ENCODE measurements around the gene CFL2. TPM values are rescaled to one million over a fixed set of nuclear protein-coding genes. Genes with fewer than 3 reads are reported as not detected.

Gene CFL2
- total RNA-seq, 1 experiment from 2014 or later, result 20.1 TPM

DNA sequence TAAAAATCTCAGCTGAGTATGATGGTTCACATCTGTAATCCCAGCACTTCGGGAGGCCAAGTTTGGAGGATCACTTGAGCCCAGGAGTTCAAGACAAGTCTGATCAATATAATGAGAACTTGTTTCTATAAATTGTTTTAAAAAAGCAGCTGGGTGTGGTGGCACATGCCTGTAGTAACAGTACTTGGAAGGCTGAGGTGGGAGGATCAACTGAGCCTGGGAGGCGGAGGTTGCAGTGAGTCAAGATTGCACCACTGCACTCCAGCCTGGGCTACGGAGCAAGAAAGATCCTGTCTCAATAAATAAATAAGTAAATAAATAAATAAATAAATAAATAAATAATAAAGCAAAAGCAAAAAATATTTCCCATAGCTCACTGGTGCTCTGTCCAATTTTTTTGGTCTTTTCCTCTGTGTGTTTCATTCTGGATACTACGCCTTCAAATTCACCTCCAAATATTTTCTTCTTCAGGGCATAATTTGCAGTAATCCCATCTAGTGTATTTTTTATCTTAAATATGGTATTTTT lies 51.8 kb downstream of the CFL2 start (continued):
- TF ChIP-seq, protein P1, sequence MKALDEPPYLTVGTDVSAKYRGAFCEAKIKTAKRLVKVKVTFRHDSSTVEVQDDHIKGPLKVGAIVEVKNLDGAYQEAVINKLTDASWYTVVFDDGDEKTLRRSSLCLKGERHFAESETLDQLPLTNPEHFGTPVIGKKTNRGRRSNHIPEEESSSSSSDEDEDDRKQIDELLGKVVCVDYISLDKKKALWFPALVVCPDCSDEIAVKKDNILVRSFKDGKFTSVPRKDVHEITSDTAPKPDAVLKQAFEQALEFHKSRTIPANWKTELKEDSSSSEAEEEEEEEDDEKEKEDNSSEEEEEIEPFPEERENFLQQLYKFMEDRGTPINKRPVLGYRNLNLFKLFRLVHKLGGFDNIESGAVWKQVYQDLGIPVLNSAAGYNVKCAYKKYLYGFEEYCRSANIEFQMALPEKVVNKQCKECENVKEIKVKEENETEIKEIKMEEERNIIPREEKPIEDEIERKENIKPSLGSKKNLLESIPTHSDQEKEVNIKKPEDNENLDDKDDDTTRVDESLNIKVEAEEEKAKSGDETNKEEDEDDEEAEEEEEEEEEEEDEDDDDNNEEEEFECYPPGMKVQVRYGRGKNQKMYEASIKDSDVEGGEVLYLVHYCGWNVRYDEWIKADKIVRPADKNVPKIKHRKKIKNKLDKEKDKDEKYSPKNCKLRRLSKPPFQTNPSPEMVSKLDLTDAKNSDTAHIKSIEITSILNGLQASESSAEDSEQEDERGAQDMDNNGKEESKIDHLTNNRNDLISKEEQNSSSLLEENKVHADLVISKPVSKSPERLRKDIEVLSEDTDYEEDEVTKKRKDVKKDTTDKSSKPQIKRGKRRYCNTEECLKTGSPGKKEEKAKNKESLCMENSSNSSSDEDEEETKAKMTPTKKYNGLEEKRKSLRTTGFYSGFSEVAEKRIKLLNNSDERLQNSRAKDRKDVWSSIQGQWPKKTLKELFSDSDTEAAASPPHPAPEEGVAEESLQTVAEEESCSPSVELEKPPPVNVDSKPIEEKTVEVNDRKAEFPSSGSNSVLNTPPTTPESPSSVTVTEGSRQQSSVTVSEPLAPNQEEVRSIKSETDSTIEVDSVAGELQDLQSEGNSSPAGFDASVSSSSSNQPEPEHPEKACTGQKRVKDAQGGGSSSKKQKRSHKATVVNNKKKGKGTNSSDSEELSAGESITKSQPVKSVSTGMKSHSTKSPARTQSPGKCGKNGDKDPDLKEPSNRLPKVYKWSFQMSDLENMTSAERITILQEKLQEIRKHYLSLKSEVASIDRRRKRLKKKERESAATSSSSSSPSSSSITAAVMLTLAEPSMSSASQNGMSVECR (CRISPR knock-in tag; IDR thresholded peaks at IDR 0.05; ENCODE audit: borderline replicate concordance), result no peak
- TF ChIP-seq SMAD3 (CRISPR knock-in tag; IDR thresholded peaks at IDR 0.05; ENCODE audit: borderline replicate concordance) (no peak), NFE2L1 (CRISPR knock-in tag; IDR thresholded peaks at IDR 0.05) (no peak)
- TF ChIP-seq, protein P2, sequence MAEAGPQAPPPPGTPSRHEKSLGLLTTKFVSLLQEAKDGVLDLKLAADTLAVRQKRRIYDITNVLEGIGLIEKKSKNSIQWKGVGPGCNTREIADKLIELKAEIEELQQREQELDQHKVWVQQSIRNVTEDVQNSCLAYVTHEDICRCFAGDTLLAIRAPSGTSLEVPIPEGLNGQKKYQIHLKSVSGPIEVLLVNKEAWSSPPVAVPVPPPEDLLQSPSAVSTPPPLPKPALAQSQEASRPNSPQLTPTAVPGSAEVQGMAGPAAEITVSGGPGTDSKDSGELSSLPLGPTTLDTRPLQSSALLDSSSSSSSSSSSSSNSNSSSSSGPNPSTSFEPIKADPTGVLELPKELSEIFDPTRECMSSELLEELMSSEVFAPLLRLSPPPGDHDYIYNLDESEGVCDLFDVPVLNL (CRISPR knock-in tag; IDR thresholded peaks at IDR 0.05; ENCODE audit: borderline replicate concordance, low read depth), result no peak
- TF ChIP-seq, protein P3, sequence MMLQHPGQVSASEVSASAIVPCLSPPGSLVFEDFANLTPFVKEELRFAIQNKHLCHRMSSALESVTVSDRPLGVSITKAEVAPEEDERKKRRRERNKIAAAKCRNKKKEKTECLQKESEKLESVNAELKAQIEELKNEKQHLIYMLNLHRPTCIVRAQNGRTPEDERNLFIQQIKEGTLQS (CRISPR knock-in tag; conservative IDR thresholded peaks at IDR 0.05), result no peak
- TF ChIP-seq, protein P4, sequence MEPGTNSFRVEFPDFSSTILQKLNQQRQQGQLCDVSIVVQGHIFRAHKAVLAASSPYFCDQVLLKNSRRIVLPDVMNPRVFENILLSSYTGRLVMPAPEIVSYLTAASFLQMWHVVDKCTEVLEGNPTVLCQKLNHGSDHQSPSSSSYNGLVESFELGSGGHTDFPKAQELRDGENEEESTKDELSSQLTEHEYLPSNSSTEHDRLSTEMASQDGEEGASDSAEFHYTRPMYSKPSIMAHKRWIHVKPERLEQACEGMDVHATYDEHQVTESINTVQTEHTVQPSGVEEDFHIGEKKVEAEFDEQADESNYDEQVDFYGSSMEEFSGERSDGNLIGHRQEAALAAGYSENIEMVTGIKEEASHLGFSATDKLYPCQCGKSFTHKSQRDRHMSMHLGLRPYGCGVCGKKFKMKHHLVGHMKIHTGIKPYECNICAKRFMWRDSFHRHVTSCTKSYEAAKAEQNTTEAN (CRISPR knock-in tag; IDR thresholded peaks at IDR 0.05), result no peak

DNA sequence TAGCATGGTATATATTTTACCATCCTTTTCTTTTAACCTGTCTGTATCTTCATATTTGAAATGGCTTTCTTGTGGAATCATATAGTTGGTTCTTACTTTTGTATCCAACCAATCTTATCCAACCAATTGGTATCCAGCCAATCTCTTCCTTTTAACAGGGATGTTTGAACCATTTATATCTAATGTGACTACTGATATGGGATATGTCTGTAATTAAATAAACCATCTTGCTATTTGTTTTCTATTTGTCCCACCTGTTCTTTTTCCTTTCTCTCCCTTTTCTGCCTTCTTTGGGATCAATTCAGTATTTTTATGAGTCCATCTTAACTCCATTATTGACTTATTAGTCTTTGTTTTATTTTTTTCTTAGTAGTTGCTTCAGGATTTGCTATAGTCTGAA lies 53.6 kb downstream of the CFL2 start:
- POLR2A ChIA-PET, result no interaction called here
- H3K36me3 Mint-ChIP-seq, result no peaks in the 10 kb centered on the region
- H3K27me3 Mint-ChIP-seq (ENCODE audit: low read depth), result no peaks in the 10 kb centered on the region
- ATAC-seq (no peak), DNase-seq (ENCODE audit: low spot score) (no peak)
- TF ChIP-seq, protein P2 (CRISPR knock-in tag; IDR thresholded peaks at IDR 0.05; ENCODE audit: borderline replicate concordance, low read depth), result no peak
- TF ChIP-seq, protein P5, sequence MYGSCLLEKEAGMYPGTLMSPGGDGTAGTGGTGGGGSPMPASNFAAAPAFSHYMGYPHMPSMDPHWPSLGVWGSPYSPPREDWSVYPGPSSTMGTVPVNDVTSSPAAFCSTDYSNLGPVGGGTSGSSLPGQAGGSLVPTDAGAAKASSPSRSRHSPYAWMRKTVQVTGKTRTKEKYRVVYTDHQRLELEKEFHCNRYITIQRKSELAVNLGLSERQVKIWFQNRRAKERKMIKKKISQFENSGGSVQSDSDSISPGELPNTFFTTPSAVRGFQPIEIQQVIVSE (CRISPR knock-in tag; IDR thresholded peaks at IDR 0.05; ENCODE audit: borderline replicate concordance), result no peak
- H3K27ac Mint-ChIP-seq, result no peak overlapping the region
- H3K4me1 Mint-ChIP-seq, result no peaks in the 10 kb centered on the region
- peaks cover 10% of the 10 kb centered on the region for H3K9me3 Mint-ChIP-seq
- CTCF ChIA-PET, result no interaction called here
- no peak overlapping the region for H3K4me3 Mint-ChIP-seq

Other genes with a start within 250 kb of the CFL2 start
- gene EAPP, start 174.9 kb downstream of the CFL2 start, total RNA-seq (2021), result 24.4 to 25.4 TPM (median 24.9 TPM) in 3 replicates
- 49.5 to 56.0 TPM (median 51.3 TPM) in 3 replicates for gene SNX6, start 84.4 kb downstream of the CFL2 start, total RNA-seq (2021)
- 17.1 to 28.2 TPM (median 21.2 TPM) in 3 replicates for gene BAZ1A, start 160.8 kb upstream of the CFL2 start, total RNA-seq (2021)